Activated T-cell treated with anti-CD3 and anti-CD28 coated beads for 48 hours (primary cell): ENCODE results near the gene GOSR2.
"Not testable (repeated sequence)": the region's sequence is repeated elsewhere in the genome, so short reads cannot be mapped to it uniquely, and the experiment has no call there.

ENCODE experiments used
- DNase-seq: peaks from one replicate; pipeline ENCODE4 v3.0.0-alpha.2; 2020; ENCODE audit warnings: low read depth

Gene GOSR2

DNA sequence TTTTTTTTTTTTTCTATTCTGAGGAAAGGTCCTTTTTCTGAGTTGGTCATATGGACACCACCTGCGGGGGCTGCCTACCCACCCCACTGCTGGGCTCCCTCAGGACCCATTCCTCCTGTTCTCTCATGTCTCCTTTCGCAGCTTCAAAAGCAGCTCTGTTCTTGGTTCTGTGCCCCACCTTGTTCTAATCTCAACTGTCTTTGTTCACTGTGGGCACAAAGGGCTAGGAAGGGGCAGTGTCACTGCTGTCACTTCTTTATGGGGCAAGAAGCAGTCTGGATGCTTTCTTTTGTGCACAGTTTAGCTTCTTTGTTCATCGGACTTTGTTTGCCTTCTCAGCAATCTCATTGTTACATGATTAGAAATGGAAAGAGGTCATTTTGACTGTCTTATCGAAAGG is 7.1 kb downstream of the GOSR2 start:
- no peak for DNase-seq

DNA sequence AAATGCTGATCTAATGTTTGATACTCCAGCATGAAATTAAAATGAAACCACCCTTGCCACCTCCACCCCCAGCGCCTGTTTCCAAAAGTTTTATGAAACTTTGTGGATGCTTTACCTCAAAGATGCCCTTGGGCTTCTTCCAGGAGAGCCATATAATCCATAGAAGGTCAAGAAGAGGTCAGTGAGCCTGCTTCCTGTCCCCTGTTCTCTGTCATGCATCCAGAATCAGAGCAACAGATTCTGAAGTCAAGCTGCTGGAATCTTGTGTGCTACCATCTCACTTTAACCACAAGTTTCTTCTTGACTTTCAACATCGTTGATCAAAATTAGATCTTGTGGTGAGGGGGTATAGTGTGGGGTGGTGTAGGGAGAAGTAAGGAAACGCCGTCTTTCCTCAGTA is 8.6 kb downstream of the GOSR2 start:
- no peak for DNase-seq

DNA sequence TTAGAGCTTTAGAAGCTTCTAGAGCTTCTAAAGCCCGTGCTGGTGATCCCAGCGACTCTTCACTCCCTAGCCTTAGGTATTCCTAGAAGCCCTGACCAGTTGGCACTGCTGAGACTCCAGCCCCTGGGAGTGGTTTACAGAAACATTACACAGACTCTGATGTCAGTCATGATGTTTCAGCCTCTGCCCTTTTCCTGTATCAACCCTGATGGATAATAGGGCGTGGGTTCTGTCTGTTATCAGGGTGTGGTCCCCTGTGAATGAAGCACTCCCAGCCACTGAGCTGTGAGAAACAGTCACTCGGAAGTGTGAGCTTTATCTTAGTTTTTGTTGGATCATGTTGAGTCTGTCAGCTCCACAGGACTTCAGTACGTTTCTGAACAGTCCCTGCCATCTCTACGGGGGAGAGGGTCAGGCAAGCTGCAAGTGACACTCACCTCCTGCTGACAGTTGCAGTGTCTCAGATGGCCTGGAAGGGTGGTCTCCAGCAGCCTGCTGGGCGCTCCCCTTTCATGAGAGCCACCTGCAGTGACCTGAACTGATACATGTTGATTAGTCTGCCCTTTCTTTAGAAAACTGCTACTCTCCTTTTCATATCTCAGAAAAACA is 12.8 kb downstream of the GOSR2 start:
- DNase-seq, result no peak

DNA sequence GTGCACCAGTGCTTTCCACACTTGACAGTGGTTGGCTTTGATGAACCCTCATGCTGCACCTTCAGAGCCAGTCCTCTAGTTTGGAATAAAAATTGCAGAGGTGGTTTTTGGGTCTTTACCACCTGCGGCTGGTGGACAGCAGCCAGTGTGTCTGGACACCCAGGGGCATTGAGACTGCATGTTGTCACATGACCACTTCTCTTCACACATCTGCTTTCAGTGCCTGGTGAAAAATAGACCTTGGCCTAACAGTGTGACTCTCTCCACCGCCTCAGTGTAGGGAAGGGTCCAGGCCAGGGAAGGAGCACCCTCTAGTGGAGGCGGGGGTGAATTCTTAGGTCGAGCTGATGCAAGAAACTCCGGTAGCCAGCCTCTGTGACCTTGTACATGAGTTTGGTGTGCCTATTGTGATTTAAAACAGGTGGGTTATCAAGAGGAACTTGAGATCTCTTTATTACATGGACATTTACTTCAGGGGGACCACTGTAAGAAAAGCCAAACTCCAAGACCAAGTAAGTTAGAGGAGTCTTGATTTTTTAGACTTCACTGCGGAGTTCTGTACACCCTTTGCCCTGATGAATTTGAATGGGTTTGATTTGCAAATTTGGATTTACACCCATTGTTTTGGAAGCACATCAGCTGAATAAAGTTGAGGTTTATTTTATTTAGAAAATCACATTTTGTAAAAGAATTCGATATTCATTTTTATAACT is 17.9 kb downstream of the GOSR2 start:
- DNase-seq, result peak; percentile 55

DNA sequence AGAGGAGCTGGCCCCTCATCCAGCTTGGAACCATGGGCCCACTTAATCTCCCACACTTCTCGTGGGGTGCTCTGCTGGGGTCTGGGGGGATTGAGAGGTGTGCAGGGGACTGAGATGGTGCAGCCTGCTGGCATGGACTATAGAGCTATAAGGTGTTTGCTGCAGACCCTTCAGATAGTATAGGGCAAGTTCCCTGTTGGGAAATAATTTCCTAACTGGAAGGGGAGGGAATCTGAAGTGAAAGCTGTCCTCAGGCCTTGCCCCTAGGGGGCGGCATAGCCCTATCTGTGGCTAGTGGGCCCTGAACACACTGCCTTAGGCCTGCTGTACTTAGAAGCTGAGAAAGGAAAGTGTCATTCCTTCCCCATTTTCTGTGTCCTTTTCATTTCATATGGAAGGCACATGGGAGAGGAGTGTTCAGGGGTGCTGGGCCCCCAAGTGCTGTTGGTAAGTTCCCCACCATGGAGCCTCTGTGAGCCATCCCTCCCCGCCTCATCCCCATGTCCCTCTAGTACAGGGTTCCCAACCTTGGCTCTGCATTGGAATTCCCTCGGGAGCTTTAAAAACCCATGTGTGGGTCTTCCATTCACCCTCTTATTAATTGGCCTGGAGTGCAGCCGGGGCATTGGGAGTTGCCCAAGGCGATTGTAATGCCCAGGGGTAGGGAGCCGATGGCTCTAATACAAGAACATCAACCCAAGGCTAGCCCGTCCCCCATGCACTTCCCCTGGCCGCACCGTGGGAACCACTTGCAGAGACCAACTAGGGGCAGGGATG is 19.7 kb downstream of the GOSR2 start:
- DNase-seq, result peak; percentile 51

DNA sequence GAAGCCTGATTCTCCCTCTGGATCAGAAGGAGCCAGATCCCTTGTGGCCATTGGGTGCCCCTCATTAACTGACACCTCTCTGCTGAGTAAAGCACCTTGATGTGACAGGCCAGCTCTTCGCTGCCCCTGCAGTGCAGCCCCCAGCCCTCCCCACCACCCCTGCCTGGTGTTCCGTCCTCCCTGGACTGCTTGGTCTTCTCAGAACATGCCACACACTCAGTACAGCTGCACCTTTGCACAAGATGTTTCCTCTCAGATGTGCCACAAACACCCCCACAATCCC is 20.2 kb downstream of the GOSR2 start:
- DNase-seq, result no peak

DNA sequence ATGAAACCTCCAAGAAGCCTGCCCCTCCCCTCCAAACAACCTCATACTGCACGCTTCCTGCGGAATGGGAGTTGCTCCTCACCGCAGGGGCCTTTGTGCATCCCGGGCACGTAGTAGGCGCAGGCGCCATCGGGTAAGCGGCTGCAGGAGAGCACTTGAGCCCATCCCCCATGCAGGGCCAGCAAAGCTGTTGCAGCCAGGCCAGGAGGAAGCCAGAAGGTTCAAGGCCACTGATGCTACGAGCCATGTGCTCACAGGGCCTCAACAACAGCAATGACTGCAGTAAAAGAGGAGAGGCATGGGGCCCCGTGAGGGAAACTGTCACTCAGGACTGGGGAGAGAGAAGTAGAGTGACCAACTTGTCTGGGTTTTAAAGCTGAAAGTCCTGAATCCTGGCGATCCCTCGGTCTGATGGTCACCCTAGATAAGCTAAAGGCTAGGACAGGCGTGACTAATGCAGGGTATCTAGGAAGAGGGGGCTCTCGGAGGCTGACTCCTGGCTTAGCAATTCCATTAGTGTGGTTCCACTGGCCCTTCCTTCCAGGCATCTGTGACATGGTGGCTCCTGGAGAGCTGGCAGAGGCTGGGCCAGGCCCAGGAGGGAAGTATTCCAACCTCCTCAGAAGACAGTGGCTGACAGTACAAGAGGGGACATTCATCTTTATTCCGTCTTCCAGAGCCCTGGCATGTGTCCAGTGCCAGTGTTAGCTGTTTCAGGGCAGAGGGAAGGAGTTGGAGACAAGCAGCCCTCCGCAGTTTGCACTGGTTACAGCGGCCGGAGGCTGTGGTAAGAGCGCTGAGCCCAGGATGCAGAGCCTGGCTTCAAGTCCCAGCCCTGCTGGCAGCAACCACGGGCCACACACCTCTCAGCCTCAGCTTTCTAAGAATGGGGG is 20.8 kb downstream of the GOSR2 start:
- no peak for DNase-seq

DNA sequence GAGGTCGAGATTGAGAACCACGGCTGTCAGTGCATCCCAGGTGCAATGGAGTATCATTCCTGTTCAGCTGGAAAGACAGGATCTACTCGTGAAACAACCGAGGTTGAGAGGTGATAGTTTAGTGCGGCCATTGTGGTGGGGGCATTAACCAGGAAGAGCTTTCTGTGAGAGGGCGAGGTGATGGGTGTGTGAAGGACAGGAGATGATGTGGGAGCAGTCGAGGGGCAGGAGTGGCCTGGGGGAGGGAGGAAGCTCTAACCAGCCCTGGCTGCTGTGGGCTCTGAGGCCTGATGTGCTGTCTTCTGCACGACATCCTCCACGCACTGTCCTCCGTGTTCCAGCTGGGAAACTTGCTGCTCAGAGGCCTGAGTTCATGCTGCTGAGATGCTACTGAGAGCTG is 22.0 kb downstream of the GOSR2 start:
- no peak for DNase-seq

DNA sequence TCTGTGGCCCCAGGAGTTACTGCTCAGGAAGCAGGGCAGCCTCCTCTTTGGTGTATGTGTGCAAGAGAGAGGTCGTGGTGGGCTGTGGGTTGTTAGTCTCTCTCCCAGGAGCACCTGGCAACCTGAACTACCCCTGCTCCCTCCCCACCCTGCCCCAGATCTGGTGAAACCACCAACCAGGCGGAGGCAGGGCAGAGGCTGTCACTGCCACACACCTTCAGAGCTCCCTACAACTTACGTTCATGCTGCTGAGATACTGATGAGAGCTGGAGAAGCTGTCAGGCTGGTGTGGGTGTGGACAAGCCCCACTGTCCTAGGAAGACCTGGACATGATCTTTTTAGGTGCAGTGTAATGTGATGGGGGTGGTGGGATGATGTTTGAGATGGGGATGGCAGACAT is 24.3 kb downstream of the GOSR2 start:
- DNase-seq, result no peak

DNA sequence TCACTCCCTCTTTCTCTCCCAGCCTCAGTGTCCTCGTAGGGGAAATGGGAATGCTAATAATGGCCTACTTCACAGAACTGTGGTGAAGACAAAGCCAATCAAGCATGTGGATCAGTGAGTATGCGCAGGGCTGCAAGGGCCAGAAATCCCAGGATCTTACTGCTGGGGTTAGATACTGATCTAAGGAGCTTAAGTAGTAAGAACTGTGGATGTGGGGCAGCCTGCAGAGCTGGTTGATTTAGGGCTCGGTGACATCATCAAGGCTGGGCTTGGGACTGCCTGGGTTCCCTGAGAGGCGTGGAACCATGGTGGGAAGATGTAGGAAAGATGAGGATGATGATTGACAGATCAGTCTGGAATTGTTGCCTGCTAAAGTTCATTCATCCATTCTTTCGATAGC is 25.6 kb downstream of the GOSR2 start:
- no peak for DNase-seq

DNA sequence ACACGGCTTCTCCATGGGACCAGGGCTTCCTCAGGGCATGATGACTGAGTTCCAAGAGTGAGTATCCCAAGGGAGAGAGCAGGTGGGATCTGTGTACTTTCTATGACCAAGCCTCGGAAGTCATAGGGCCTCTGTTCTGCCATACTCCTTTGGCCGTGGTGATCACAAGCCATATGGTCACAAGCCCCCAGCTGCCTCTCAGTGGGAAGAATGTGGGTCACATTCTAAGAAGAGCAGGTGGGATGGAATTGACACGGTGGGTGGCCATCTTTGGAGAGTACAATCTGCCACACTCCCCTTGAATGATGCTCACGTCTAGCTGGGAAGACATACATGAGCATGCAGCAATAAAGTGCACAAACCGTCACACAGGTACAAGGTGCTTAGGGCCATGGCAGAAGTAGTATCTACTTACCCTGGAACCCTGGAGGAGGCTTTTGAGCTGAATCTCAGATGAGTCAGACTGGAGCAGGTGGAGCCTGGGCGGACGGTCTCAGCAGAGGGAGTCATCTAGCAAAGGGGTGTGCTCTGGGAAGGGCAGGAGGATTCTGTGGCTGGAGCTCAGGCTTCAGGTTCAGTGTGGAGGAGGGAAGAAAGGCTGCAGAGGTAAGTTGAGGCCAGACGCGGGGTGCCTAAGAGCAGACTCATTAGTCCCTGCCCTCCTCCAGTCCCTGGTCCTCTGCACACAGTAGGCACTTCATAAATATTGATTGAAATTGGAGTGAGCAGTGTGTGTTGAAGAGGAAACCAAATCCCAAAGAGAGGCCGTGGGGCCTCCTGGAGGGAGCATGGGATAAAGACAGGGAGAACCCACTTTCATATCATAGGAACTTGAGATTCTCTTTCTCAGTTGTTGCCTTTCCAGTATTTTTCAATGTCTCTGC is 26.6 kb downstream of the GOSR2 start:
- DNase-seq, result no peak

DNA sequence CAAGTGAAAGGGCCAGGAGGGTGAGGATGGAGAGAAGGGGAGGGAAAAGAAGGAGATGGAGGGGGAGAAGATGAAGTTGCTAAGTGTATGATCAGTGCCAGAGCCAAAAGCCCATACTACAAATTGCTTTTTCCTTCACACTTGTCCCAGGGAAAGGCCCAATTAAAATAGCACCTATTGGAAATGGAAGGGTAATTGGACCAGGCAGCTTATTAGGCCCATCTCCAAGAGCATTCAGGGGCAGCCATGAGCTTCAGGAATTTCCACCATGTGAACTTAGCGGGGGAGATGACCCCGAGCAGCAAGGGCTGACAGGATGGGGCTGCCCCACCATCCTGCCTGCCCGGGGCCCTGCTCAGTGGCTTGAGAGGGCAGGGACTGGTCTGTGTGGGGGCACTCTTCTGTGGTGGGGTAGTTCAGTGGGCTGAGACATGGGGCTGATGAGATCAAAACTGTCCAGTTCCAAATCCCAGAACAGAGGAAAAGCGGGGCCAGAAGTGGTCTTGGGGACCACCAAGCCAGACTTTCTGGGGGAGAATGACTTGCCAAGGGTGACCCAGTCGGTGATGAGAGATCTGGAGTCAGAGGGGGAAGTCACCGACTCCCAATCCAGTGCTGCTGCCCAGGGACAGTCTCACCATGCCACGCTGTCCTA is 27.5 kb downstream of the GOSR2 start:
- DNase-seq, result no peak

DNA sequence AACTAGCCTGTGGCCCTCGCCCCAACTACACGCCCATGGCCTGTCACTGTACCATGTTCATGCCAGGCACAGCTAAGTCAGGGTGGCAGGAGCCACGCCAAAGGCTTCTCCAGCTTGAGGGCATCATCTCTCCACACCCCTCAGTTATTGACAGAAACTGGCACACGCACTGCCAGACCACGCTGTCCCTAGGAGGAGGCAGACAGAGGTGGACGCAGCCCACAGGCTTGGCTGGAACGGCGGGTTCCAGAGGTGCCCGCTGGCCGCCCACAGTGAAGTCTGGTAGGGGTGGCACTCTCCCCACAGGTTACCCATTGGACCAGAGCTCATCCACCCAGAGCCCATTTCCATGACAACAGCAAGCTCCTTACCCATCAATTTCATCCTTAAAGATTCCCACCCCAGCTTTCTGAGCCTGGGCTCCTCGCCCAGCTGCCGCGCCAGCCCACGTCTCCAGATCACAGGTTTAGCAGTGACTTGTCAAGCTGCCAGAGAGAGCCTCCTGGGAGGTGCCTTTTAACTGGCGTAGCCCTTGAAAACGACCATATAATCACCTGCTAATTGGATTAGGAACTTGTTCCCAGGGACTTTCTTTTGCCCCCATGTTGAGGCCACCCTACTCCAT is 28.1 kb downstream of the GOSR2 start:
- DNase-seq, result no peak

DNA sequence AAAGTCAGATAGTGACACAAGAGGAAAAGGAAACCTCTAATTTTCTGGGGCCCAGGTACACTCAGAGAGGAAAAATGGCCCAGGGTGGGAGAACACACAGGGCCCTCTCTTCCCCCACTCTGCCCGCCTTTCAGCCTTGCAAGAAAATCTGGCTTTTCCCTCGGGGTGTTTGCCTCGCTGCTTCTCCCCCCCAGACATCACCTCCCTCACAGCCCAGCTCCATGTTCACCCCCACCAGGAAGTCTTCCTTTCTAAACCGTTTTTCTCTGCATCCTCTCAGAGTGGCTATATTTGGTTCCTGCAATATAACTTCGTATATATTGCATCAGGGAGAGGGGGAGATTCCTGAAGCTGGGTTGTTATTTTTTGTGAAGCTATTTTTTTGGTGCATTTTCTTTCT is 28.7 kb downstream of the GOSR2 start:
- no peak for DNase-seq

DNA sequence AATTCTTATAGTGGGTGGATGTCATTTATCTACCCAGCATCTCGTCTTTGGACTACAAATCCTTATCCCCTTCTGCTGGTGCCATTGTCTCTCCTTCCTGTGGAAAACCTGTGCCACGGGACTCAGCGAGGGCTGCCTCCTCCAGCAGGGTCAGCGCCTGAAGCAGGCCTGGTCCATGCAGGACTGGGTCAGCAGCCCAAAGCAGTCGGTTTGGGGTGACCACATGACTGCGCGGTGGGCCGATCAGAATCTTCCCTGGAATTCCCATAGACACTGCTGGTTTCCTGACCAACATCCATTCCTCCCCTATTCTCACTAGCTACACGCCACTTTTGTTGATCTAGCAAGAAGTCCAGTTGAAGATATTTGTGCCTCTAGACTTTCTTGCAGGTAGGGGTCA is 29.2 kb downstream of the GOSR2 start:
- no peak for DNase-seq

DNA sequence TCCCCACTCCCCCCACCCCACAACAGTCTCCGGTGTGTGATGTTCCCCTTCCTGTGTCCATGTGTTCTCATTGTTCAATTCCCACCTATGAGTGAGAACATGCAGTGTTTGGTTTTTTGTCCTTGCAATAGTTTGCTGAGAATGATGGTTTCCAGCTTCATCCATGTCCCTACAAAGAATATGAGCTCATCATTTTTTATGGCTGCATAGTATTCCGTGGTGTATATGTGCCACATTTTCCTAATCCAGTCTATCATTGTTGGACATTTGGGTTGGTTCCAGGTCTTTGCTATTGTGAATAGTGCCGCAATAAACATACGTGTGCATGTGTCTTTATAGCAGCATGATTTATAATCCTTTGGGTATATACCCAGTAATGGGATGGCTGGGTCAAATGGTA is 30.2 kb downstream of the GOSR2 start:
- not testable (repeated sequence) for DNase-seq

DNA sequence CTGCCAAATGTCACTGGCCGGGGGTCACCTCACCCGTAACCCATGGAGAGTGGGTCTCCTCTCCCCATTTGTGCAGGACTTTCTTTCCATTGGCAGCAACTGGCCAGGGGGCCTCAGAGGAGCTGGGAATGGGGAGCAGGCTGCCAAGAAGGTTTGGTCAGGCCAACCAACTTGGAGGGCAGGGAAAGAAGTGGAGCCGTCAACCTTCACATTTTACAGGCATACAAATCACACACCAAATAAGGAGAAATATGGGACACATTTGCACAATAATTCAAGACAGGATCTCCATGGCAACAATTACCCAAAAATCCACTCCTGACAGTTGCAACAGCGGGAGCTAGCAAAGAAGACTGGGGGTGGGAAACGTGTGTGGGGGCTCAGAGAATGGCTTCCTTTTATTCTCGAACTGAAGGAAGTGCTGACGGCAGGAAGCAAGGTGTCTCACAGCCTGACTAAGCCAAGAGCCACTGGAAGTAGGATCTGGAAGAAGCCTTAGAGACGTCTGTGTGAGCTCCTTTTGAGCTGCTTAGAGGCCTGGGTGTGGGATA is 35.2 kb downstream of the GOSR2 start:
- DNase-seq, result no peak

DNA sequence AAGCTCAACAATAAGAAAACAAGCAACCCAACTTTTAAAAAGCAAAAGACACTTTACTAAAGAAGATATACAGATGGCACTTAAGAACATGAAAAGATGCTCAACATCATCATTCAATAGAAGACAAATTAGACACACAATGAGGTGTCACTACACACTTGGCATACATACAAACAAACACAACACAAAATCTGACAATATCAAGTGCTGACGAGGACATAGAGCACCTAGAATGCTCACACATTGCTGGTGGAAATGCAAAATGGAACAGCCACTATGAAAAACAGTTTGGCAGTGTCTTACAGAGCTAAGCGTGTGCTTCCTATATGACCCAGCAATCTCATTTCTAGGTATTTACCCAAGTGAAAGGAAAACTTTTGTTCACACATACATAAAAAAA is 37.2 kb downstream of the GOSR2 start:
- no peak for DNase-seq

DNA sequence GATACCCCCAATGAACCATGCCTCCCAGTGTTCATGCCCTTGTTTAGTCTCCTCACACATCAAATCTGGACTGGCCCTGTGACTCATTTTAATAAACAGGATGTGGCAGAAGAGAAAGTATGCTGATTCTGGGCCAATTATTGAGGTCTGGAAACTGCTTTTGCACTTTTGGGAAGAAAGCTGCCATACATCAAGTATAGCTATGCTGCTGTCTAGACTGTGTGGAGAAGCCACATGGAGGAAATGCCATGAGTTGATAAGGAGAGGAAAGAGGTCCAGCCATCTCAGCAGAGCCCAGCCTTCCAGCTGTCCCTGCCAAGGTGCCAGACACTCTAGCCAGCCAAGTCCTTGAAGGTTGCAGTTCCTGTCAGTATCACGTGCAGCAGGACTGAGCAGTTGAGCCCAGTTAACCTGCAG is 39.4 kb downstream of the GOSR2 start:
- no peak for DNase-seq

DNA sequence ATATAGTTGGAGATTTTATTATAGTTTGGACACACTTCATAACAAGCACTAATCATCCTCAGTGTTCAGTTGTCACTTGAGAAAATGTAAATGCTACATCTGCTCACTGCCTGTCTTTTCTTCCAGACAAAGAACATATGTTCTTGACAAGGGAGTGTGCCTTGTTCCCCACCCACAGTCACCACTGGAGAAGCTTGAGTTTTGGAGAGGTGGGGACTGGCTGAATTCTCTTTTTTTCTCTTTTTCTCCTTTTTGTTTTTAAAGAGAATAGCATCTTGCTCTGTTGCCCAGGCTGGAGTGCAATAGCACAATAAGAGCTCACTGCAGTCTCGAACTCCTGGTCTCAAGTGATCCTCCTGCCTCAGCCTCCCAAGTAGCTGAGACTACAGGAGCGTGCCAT is 40.6 kb downstream of the GOSR2 start:
- DNase-seq, result no peak
